OCI-LY7 (cell line): ENCODE data around the gene RABEP1.

ENCODE experiments used
- CTCF ChIP-seq: fragments of 200-600 bp; sonication (generic); conservative IDR thresholded peaks from 2 replicates; pipeline ENCODE4 v1.5.1; 2014; ENCODE audit warnings: mild to moderate bottlenecking, antibody characterized with exemption, low read length, moderate library complexity, mixed read lengths
- EZH2phosphoT487 ChIP-seq: fragments of 200-600 bp; sonication (generic); IDR thresholded peaks from 2 replicates; pipeline ENCODE4 v1.6.1; 2018; ENCODE audit warnings: low read depth, borderline replicate concordance, mild to moderate bottlenecking, mixed run types, antibody characterized with exemption, low read length, moderate library complexity, mixed read lengths

- TF ChIP-seq CTCF, result no peak
- no peak for TF ChIP-seq EZH2phosphoT487
Measured at GRCh38 chr17:5422505-5422904, 140.4 kb downstream of the RABEP1 start.
